22Rv1 (cell line): ENCODE data around the gene KDM3B.

Source experiments
- CTCF ChIP-seq: fragments of 450-650 bp; IDR thresholded peaks from 2 replicates; pipeline ENCODE4 v1.5.1; 2017; ENCODE audit warnings: mild to moderate bottlenecking
- ZFX ChIP-seq: fragments of 450-650 bp; IDR thresholded peaks from 2 replicates; pipeline ENCODE4 v1.6.1; 2017; ENCODE audit warnings: antibody characterized with exemption, borderline replicate concordance

DNA sequence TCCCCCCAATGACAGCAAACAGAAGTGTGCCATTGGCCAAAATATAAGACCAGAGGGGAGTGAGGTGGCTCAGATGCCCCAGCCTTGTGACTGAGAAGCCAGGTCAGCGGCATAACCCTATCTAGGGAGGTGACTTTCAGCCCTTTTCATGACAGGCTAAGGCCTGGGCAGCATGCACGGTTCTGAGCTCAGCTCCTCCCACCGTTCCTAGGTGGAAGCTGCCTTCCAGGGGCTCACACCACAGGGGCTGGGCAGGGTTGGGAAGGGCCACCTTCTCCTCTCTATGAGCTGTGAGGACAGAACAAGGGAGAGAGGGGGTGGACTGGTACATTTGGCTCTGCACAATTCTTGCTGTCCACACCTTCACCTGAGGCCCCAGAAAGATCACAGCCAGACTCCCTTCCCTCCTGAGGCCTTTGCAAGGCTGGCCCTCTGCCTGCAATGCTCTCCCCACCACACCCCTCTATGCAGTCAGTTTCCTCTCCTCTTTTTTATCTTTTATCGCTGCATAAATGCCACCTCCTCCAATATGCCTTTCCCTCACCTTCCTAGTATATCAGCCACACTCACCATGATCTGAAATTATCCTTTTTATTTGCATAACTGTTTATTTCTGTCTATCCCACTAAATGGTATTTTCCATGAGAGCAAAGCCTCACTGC, 107.7 kb downstream of the KDM3B start:
- TF ChIP-seq ZFX (no peak), CTCF (no peak)
